Measurements from ENCODE around the gene C22orf15.

GRCh38 chr22:23786261-23786710, 23.5 kb downstream of the C22orf15 start:
- TF ChIP-seq CTCF (IDR thresholded peaks at IDR 0.05) (no peak), POLR2A (IDR thresholded peaks at IDR 0.05) (no peak)

Measured in testis (tissue), 2 donors.